ENCODE data around the gene TSHZ1. TPM values are rescaled to one million over a fixed set of nuclear protein-coding genes. Genes with fewer than 3 reads are reported as not detected.

TSHZ1 gene
- total RNA-seq, 1 experiment from 2014 or later: 0.03 TPM

DNA sequence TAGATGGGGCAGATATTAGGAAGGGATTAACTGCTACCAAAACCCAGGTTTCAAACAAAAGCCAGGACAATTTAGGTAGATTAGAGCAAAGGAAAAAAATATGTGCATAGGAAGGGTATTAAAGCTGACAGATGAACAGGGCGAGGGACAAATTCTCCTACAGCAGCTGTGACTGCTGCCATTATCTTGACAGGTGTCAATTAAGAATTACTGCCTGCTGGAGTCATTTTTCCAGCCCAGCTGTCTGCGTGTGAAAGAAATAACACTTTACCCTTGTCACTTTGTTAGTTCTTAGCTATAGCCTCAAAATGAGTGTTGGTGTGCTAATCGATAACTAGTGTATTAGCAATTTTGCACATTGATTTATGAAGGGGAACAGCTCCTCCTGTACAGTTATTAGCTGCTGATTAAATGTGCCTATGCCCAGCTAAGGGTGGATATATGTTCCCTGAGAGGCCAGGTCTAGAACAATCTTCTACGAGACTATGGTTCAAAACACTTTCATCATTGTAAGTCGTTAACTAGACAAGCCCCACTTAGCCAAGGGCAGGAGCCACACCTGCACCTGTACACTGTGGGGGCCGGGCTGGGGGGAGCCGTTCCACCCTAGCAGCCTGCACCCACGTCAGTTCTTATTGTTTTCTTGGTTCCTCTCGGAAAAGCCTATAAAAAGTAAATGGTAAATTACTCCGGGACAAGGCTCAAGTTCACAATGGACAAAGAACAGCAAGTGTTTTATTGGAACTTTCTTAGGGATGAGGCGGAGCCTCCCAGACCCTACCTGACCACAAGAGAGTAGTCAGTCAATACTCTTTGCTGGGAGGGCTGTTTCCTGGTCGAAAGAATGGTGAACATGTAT lies 7.7 kb downstream of the TSHZ1 start:
- peak; percentile 36 for DNase-seq (ENCODE audit: low spot score)
- in situ Hi-C loops (cut with HindIII; ENCODE audit: low sequenced_read_pairs): no loop called here

GRCh38 chr18:75219745-75220375 lies 9.3 kb downstream of the TSHZ1 start:
- in situ Hi-C loops (cut with HindIII; ENCODE audit: low sequenced_read_pairs): no loop called here

GRCh38 chr18:75220551-75221355 lies 10.2 kb downstream of the TSHZ1 start:
- in situ Hi-C loops (cut with HindIII; ENCODE audit: low sequenced_read_pairs): no loop called here

More at GRCh38 chr18:75219745-75220375, 9.3 kb downstream of the TSHZ1 start:
- DNase-seq (ENCODE audit: low spot score): peak; percentile 58

GRCh38 chr18:75221397-75221796 lies 10.8 kb downstream of the TSHZ1 start:
- in situ Hi-C loops (cut with HindIII; ENCODE audit: low sequenced_read_pairs): no loop called here
- DNase-seq (ENCODE audit: low spot score): peak; percentile 39

More at GRCh38 chr18:75220551-75221355, 10.2 kb downstream of the TSHZ1 start:
- peak; percentile 89 for DNase-seq (ENCODE audit: low spot score)

- no peak for DNase-seq (ENCODE audit: low spot score)
- in situ Hi-C loops (cut with HindIII; ENCODE audit: low sequenced_read_pairs): no loop called here
These were observed 11.3 kb downstream of the TSHZ1 start for GRCh38 chr18:75221897-75222296.

GRCh38 chr18:75222407-75222806 lies 11.8 kb downstream of the TSHZ1 start:
- in situ Hi-C loops (cut with HindIII; ENCODE audit: low sequenced_read_pairs): no loop called here
- no peak for DNase-seq (ENCODE audit: low spot score)

DNA sequence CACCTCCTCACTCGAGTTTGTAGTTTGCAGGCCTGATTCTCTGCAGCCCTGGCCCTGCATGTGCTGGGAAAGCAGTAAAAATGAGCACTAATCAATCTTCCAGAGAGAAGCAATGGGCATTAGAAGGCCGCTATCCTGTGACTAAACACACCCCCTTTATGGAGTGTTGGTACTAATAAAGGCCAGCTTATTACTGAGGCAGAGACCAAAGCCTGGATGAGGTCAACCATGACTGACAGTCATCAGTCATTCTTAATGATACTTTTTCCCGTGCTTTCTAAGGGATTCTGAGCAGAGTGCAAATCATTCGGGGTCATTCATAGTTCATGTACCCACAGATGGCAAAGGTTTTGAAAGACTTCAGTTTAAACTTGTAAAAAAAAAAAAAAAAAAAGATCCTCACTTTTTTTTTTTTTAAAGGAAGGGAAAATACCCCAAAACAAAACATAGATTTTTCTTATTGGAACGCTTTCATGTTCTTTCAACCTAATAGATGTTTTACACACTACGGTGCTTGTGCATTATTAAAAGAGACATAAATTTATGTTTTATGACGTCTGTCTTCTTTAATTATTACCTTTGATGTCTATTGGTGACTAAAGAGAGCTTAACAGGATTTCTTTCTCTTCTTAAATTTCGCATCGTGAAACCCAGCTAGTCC lies 13.2 kb downstream of the TSHZ1 start:
- in situ Hi-C loops (cut with HindIII; ENCODE audit: low sequenced_read_pairs): no loop called here
- no peak for DNase-seq (ENCODE audit: low spot score)

GRCh38 chr18:75226286-75226955 lies 15.8 kb downstream of the TSHZ1 start:
- in situ Hi-C loops (cut with HindIII; ENCODE audit: low sequenced_read_pairs): no loop called here
- no peak for DNase-seq (ENCODE audit: low spot score)

DNA sequence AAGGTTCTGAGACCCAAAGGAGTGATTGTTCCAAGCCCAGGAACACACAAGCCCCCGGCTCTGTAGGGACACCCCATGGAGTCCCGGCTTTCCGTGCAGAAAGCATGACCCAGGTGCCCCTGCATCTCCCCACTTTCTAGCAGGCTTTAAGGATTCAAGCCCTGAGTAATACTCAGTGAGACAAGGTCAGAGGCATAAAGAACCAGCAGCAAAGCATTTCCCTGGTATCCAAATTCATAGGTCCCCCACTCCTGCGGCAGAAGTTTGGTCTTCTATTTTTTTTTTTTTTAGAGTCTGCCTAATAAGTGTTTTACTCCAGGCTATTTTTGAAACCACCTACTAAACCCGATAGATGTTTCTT lies 16.3 kb downstream of the TSHZ1 start:
- in situ Hi-C loops (cut with HindIII; ENCODE audit: low sequenced_read_pairs): no loop called here

DNA sequence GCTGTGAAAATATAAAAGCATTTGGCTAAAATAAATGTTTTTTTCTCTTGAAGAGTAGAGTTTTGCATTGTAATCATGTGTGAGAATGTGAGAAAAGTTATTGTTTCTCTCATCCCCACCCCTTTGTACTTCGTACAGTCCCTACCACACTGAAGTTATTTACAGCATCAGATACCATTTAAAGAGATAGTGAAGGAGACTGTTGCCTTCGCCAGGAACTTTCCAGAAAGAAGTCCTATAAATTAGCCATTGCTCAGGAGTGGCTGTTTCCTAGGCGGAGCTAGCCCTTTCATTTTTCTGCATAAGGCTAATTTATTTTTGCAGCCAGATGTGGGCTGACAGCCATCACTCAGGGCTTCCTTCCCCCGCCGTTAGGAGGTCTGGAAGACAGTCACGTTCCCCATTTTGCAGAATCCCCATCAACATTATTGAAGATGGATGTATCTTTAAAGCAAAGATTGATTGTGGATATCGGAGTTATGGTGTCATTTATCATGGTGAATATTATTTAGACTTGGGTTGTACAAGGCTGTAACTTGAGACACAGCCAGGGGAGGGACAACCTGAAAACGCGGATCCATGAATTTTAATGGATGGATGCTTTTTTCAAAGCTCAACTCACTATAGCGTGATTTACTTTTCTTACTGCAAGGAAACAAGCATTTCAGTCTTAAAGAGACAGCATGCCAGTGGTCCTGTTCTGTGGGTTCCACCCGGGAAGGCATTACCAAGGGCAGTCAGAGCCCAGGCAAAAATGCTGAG lies 17.1 kb downstream of the TSHZ1 start:
- in situ Hi-C loops (cut with HindIII; ENCODE audit: low sequenced_read_pairs): no loop called here

More for the DNA sequence above, 16.3 kb downstream of the TSHZ1 start:
- DNase-seq (ENCODE audit: low spot score): no peak

GRCh38 chr18:75228967-75229366 lies 18.4 kb downstream of the TSHZ1 start:
- no peak for DNase-seq (ENCODE audit: low spot score)
- in situ Hi-C loops (cut with HindIII; ENCODE audit: low sequenced_read_pairs): no loop called here

More for the DNA sequence above, 17.1 kb downstream of the TSHZ1 start:
- DNase-seq (ENCODE audit: low spot score): no peak

- DNase-seq (ENCODE audit: low spot score): no peak
- in situ Hi-C loops (cut with HindIII; ENCODE audit: low sequenced_read_pairs): no loop called here
These were observed 18.8 kb downstream of the TSHZ1 start for GRCh38 chr18:75229437-75229836.

DNA sequence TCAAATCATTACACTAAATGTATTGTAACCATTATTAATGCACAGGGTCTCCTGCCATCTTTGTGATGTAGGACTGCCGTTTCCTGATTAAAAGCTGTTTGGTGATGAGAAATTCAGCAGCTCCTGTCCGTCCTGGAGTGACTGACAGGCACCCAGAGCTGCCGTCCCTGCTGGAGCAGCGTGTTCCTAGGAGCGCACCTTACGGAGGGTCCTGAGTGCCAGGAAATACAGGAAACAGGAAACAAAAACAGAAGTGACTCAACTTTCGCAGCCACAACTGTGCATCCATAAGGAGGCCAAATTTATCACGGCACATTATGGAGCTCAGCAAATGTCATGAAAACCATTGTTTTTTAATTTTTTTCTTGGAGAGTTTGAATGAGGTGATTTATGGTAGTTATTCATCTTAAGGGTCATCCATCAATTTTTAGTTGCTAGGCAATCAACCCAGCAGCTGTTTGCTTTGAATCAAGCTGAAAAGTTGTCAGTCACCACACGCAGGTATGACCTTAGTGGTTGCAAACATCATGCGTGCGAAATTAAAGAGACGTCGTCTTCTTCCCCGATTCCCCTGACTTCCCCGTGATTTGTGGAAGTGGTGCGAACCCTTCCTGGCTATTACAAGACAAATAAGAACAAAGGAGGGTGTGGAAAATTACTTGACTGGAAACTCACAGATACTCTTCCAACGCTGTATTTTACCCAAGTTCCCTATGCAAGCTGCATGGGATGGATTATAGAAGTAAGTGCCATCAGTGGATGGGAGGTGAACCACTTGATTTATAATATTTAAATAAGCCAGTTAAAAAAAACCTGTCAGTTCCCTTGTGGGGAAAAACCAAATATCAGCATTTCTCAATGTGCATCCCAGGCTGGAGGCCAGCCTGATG lies 19.8 kb downstream of the TSHZ1 start:
- in situ Hi-C loops (cut with HindIII; ENCODE audit: low sequenced_read_pairs): no loop called here
- no peak for DNase-seq (ENCODE audit: low spot score)

- DNase-seq (ENCODE audit: low spot score): no peak
- in situ Hi-C loops (cut with HindIII; ENCODE audit: low sequenced_read_pairs): no loop called here
These were observed 20.4 kb downstream of the TSHZ1 start for GRCh38 chr18:75231053-75231406.

GRCh38 chr18:75234901-75235300 lies 24.3 kb downstream of the TSHZ1 start:
- no peak for DNase-seq (ENCODE audit: low spot score)
- in situ Hi-C loops (cut with HindIII; ENCODE audit: low sequenced_read_pairs): no loop called here

- in situ Hi-C loops (cut with HindIII; ENCODE audit: low sequenced_read_pairs): no loop called here
- DNase-seq (ENCODE audit: low spot score): no peak
These were observed 25.3 kb downstream of the TSHZ1 start for GRCh38 chr18:75235896-75236295.

DNA sequence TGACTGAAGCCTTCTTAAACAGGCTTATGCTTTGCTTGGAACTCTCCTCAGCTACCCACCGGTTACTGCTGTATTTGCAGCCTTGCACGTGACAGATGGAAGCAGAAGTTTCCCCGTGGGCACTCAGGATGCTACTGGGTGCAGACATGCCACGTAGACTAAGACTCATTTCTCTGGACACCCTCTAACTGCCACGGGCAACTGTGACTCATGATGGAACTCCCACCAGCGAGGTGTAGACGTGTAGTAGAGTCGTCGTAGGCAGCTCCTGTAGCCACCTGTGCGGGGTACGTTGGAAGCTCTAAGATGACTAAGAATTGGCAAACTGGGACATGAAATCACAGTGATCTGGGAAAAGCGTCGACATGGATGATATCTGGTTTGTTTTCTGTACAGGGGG lies 27.5 kb downstream of the TSHZ1 start:
- in situ Hi-C loops (cut with HindIII; ENCODE audit: low sequenced_read_pairs): no loop called here

More for the DNA sequence above, 27.5 kb downstream of the TSHZ1 start:
- DNase-seq (ENCODE audit: low spot score): no peak

Data from G401 (cell line).